HepG2 (cell line): ENCODE measurements around the gene PRTN3. TPM values are rescaled to one million over a fixed set of nuclear protein-coding genes. Genes with fewer than 3 reads are reported as not detected.
"Not testable (repeated sequence)": the region's sequence is repeated elsewhere in the genome, so short reads cannot be mapped to it uniquely, and the experiment has no call there.

Experiments
- ATAC-seq: fragments of 200-7000 bp; cut with Tn5 transposase; 3 replicates; pipeline ENCODE4 v1.9.1; 2020; ENCODE audit warnings: mild to moderate bottlenecking, moderate library complexity
- BruUV-seq: library from RNA; stranded (reverse); fragments of 400-500 nt; replicated peaks from 2 replicates; lab custom pipeline; 2021; lab: Mats Ljungman, UMichigan
- CTCF ChIA-PET: fragments of 300-600 bp; formaldehyde crosslinking; extraction: SDS; loops from one replicate; lab custom pipeline; 2021; ENCODE audit warnings: low total read pairs, inconsistent platforms, low intra/inter-chr PET ratio; lab: Yijun Ruan, JAX
- POLR2A ChIA-PET: fragments of 350-600 bp; sonication (Branson Sonifier 250); formaldehyde crosslinking; loops from one replicate; lab custom pipeline; 2020; ENCODE audit warnings: antibody characterized with exemption, inconsistent platforms; lab: Yijun Ruan, JAX
- DNase-seq: peaks from one replicate; pipeline ENCODE4 v3.0.0-alpha.2; 2015; ENCODE audit warnings: low spot score
- FAIRE-seq: peaks from 3 replicates; lab custom pipeline; 2011; peaks lifted over from hg19 to GRCh38; lab: Jason Lieb, UNC
- H2AFZ ChIP-seq: one replicate; pipeline ENCODE4 v1.6.1; 2011; ENCODE audit warnings: low read length, inconsistent platforms
- H3K27ac ChIP-seq: fragments of 300-600 bp; 3 replicates; pipeline ENCODE4 v1.8.0; 2011; ENCODE audit warnings: mixed run types, mild to moderate bottlenecking, mixed read lengths, low read length, inconsistent platforms; ENCODE audit not compliant: insufficient read depth; ENCODE audit errors: extremely low read length
- H3K27me3 ChIP-seq, 2 experiments: fragments of 200-600 bp in 1 of 2; 2 replicates in 1 of 2; 3 replicates in 1 of 2; pipeline versions ENCODE4 v1.6.0 to v1.8.0; 2011; ENCODE audit warnings: low read length in 2 of 2, mild to moderate bottlenecking in 2 of 2, moderate library complexity in 2 of 2, inconsistent platforms in 1 of 2; ENCODE audit not compliant: insufficient read depth in 2 of 2, control insufficient read depth in 1 of 2
- H3K36me3 ChIP-seq, 2 experiments: fragments of 200-600 bp in 1 of 2; replicated peaks in 1 of 2; 2 replicates in 1 of 2; 3 replicates in 1 of 2; pipeline versions ENCODE4 v1.5.1 to v1.8.0; 2011; ENCODE audit warnings: low read length in 2 of 2, inconsistent platforms in 1 of 2; ENCODE audit not compliant: insufficient read depth in 2 of 2, control insufficient read depth in 1 of 2
- H3K4me1 ChIP-seq: 2 replicates; pipeline ENCODE4 v1.5.1; 2012; ENCODE audit warnings: low read length, inconsistent platforms; ENCODE audit not compliant: insufficient read depth
- H3K4me2 ChIP-seq: 2 replicates; pipeline ENCODE4 v1.6.0; 2011; ENCODE audit warnings: low read depth, low read length, inconsistent platforms
- H3K4me3 ChIP-seq, 3 experiments: fragments of 200-600 bp in 1 of 3; sonication (generic), shearing (Covaris generic) in 1 of 3; replicated peaks in 1 of 3; 2 replicates each; pipeline ENCODE4 v1.5.1; 2011 to 2016; ENCODE audit warnings: low read length in 3 of 3, inconsistent platforms in 2 of 3, low read depth in 2 of 3, mild to moderate bottlenecking in 2 of 3, control low read depth in 1 of 3, mixed read lengths in 1 of 3; ENCODE audit not compliant: insufficient read depth in 1 of 3
- H3K79me2 ChIP-seq: one replicate; pipeline ENCODE4 v1.6.1; 2011; ENCODE audit warnings: low read length, inconsistent platforms; ENCODE audit not compliant: insufficient read depth
- H3K9ac ChIP-seq: 2 replicates; pipeline ENCODE4 v1.6.0; 2011; ENCODE audit warnings: mild to moderate bottlenecking, low read depth, low read length, inconsistent platforms; ENCODE audit not compliant: insufficient read depth
- H3K9me3 ChIP-seq: 2 replicates; pipeline ENCODE4 v1.5.1; 2012; ENCODE audit warnings: mild to moderate bottlenecking, low read length
- H4K20me1 ChIP-seq: 2 replicates; pipeline ENCODE4 v1.6.0; 2011; ENCODE audit warnings: inconsistent platforms, mild to moderate bottlenecking, low read length, moderate library complexity; ENCODE audit not compliant: insufficient read depth
- MNT ChIP-seq: fragments of 450-650 bp; IDR thresholded peaks from 2 replicates; pipeline ENCODE4 v1.6.1; 2016
- RBFOX2 ChIP-seq: fragments of 200-400 bp; formaldehyde crosslinking; IDR thresholded peaks from 2 replicates; pipeline ENCODE4 v1.6.1; 2017; ENCODE audit warnings: low read depth, mild to moderate bottlenecking, low read length
- ZBED4 ChIP-seq: sonication (generic); formaldehyde crosslinking; IDR thresholded peaks from 2 replicates; pipeline ENCODE4 v1.4.0; 2020; ENCODE audit warnings: missing genetic modification reagents, borderline replicate concordance
- ZBTB38 ChIP-seq: sonication (generic); formaldehyde crosslinking; IDR thresholded peaks from 2 replicates; pipeline ENCODE4 v1.5.1; 2020; ENCODE audit warnings: mild to moderate bottlenecking, missing genetic modification reagents
- ZNF598 ChIP-seq: sonication (generic); formaldehyde crosslinking; IDR thresholded peaks from 2 replicates; pipeline ENCODE4 v1.5.1; 2020; ENCODE audit warnings: mild to moderate bottlenecking, missing genetic modification reagents, borderline replicate concordance
- WGBS: methylation state at CpG from one replicate; pipeline ENCODE4 v1.1.6; 2017; ENCODE audit warnings: low lambda C conversion rate; 5-methylcytosine and 5-hydroxymethylcytosine counted together
- in situ Hi-C: cut with HindIII; loops from 2 replicates; pipeline ENCODE4 v1.10.0; 2017; ENCODE audit warnings: low pct_unique_long_range_greater_than_20kb; ENCODE audit not compliant: extremely low pct_ligation_motif_present
- intact Hi-C: fragments of 100-400 bp; cut with micrococcal nuclease; formaldehyde crosslinking; loops from one replicate; pipeline ENCODE4 v1.10.0; 2022; ENCODE audit not compliant: unreplicated experiment
- polyA plus RNA-seq, 8 experiments: library from polyadenylated mRNA; depleted of rRNA in 3 of 8; stranded (reverse) in 7 of 8; unstranded in 1 of 8; fragments of >200 nt; fragmentation: Illumina TruSeq in 4 of 8; extraction: Trizol in 4 of 8; gene quantifications; 2 replicates each; pipeline versions ENCODE4 v1.2.1 to v1.2.3, GENCODE V29; 2011 to 2016; ENCODE audit warnings: low read depth in 4 of 8, missing spikeins in 1 of 8, mixed read lengths in 1 of 8; ENCODE audit not compliant: insufficient read depth in 1 of 8
- total RNA-seq, 5 experiments: library from RNA; depleted of rRNA; stranded (reverse); fragments of >200 nt; fragmentation: Illumina TruSeq; extraction: Trizol; gene quantifications; 2 replicates each; pipeline ENCODE4 v1.2.3, GENCODE V29; 2016; ENCODE audit warnings: low read depth in 1 of 5

Gene PRTN3
- total and polyA plus RNA-seq, 2 of the 13 experiments (the other 11 are each of a cell fraction or from before 2014, with no cell fraction given) = not detected

- no peak for TF ChIP-seq MNT
- 0 out of 2 replicates have a peak, but pooled peaks have one; percentile 12 for TF ChIP-seq RBFOX2
- TF ChIP-seq ZNF598 (CRISPR knock-in tag) = no peak
- no peak for TF ChIP-seq ZBTB38 (CRISPR knock-in tag)
- no peak for TF ChIP-seq ZBED4 (CRISPR knock-in tag)
- Histone ChIP-seq H3K27me3 (no peaks in the 10 kb centered on the region), H3K4me1 (no peaks in the 10 kb centered on the region), H3K9ac (no peak overlapping the region), H3K4me2 (no peak overlapping the region), H3K79me2 (no peaks in the 10 kb centered on the region), H4K20me1 (no peaks in the 10 kb centered on the region), H2AFZ (no peak overlapping the region), H3K4me3 (no peak overlapping the region), H3K27ac (no peak overlapping the region), H3K9me3 (no peaks in the 10 kb centered on the region), H3K36me3 (peaks cover 11 to 16% of the 10 kb centered on the region in 2 experiments; a peak in 4 of 5 replicates)
- no TSS peak for BruUV-seq
- ATAC-seq (no peak), DNase-seq (no peak), FAIRE-seq (no peak)
- ChIA-PET CTCF (no interaction called here), POLR2A (no interaction called here)
- 88% methylated on average over 24 of the region's 29 CpGs for WGBS
- in situ Hi-C loops (no loop called here), intact Hi-C loops (no loop called here)
These were observed 36.0 kb downstream of the PRTN3 start for GRCh38 chr19:876780-877314.

- H3K4me2 ChIP-seq, H3K79me2 ChIP-seq, in situ Hi-C loops, BruUV-seq, H3K4me1 ChIP-seq, H2AFZ ChIP-seq, DNase-seq, H3K4me3 ChIP-seq, FAIRE-seq, ATAC-seq, CTCF ChIA-PET, H4K20me1 ChIP-seq, H3K27ac ChIP-seq, H3K9me3 ChIP-seq, H3K9ac ChIP-seq, intact Hi-C loops, H3K27me3 ChIP-seq: not testable (repeated sequence)
- peaks cover 12 to 16% of the 10 kb centered on the region in 2 experiments; a peak in 4 of 5 replicates for H3K36me3 ChIP-seq
- 85% methylated on average over 22 of the region's 23 CpGs for WGBS
- POLR2A ChIA-PET = interaction anchor here (1.6 kb wide), 1 partner anchor 15 kb away, joined by 3 read pairs; the partner anchor contains the start of genes MED16 and RNU6-9
These were observed 37.3 kb downstream of the PRTN3 start for GRCh38 chr19:877992-878660.
